Activated CD4-positive, alpha-beta memory T cell treated with anti-CD3 and anti-CD28 coated beads for 36 hours (primary cell): Measurements from ENCODE around the gene ACCSL. TPM values are rescaled to one million over a fixed set of nuclear protein-coding genes. Genes with fewer than 3 reads are reported as not detected.
A peak's percentile ranks its signal among the peaks of the same experiment; 100 is the strongest.

Experiments
- CTCF ChIA-PET: fragments of 350-600 bp; sonication (Branson Sonifier 250); formaldehyde crosslinking; loops from one replicate; lab custom pipeline; 2021; ENCODE audit warnings: antibody characterized with exemption, inconsistent platforms; lab: Charles Lee
- POLR2A ChIA-PET: fragments of 350-600 bp; sonication (Branson Sonifier 250); formaldehyde crosslinking; loops from one replicate; lab custom pipeline; 2021; ENCODE audit warnings: antibody characterized with exemption; lab: Charles Lee
- DNase-seq: peaks from one replicate; pipeline ENCODE4 v3.0.0-alpha.2; 2020
- H3K27ac Mint-ChIP-seq: one replicate; pipeline ENCODE4 v1.8.0; 2021; ENCODE audit warnings: mixed read lengths
- H3K27me3 Mint-ChIP-seq: one replicate; pipeline ENCODE4 v1.8.0; 2021; ENCODE audit warnings: mixed read lengths
- H3K36me3 Mint-ChIP-seq: one replicate; pipeline ENCODE4 v1.8.0; 2021; ENCODE audit warnings: mixed read lengths
- H3K4me1 Mint-ChIP-seq: one replicate; pipeline ENCODE4 v1.8.0; 2021; ENCODE audit warnings: low read depth, mixed read lengths
- H3K4me3 Mint-ChIP-seq: one replicate; pipeline ENCODE4 v1.8.0; 2021; ENCODE audit warnings: mild to moderate bottlenecking, mixed read lengths
- H3K9me3 Mint-ChIP-seq: one replicate; pipeline ENCODE4 v1.8.0; 2021; ENCODE audit warnings: mixed read lengths
- intact Hi-C: fragments of 100-400 bp; cut with micrococcal nuclease; formaldehyde crosslinking; loops from one replicate; pipeline ENCODE4 v1.15.1; 2023
- total RNA-seq, 2 experiments: library from RNA; stranded (reverse); gene quantifications; one replicate each; pipeline ENCODE4 v1.2.3, GENCODE V29; 2021

ACCSL gene
- total RNA-seq, 2 experiments from 2014 or later: not detected

DNA sequence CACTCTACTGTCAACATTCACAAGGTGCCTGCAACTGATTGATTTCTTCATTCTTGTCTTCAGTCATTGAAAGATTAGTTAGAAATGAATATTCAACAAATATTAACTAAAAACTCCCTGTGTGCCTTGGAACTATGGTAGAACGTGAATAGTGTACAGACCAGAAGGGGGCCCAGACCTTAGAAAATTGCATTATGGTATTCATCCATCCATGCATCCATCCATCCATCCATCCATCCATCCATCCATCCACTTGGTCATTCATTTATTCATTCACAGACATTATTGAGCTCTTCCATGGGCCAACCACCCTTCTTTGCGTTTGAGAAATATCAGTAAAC, 10.2 kb upstream of the ACCSL start:
- Mint-ChIP-seq H3K4me3 (no peak overlapping the region), H3K9me3 (peaks cover 13% of the 10 kb centered on the region), H3K27me3 (no peaks in the 10 kb centered on the region), H3K27ac (no peak overlapping the region), H3K36me3 (no peaks in the 10 kb centered on the region), H3K4me1 (no peaks in the 10 kb centered on the region)
- ChIA-PET CTCF (interaction anchor here (0.6 to 1.7 kb wide), 3 partner anchors 10 to 156 kb away, joined by 3 to 8 read pairs (median 3); no protein-coding TSS in a partner anchor), POLR2A (no interaction called here)
- DNase-seq: no peak
- intact Hi-C loops: loop anchor here (1.0 kb wide), 2 partner anchors 93 to 147 kb away; no protein-coding TSS in a partner anchor

DNA sequence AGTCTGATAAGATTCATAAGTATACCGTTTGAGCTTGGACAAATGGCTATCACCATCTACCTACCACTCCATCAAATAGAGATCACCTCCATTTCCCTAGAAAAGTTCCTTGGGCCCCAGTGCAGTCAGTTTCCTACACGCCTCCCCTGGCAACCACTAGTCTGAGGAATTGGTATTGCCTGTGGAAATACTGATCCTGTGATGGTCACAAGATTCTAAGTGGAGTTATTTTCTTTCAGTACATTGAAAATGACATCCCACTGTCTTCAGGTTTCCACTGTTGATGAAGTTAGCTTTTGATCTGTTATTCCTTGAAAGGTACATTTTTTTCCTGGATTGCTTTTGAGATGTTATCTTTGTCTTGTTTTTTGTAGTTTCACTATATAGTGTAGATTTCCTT, 4.6 kb upstream of the ACCSL start:
- Mint-ChIP-seq H3K27ac (no peak overlapping the region), H3K4me1 (no peaks in the 10 kb centered on the region), H3K36me3 (no peaks in the 10 kb centered on the region), H3K9me3 (peaks cover 13% of the 10 kb centered on the region), H3K27me3 (peaks cover 4% of the 10 kb centered on the region), H3K4me3 (no peak overlapping the region)
- intact Hi-C loops: no loop called here
- CTCF ChIA-PET: interaction anchor here (1.2 kb wide), 1 partner anchor 25 kb away, joined by 3 read pairs; no protein-coding TSS in a partner anchor
- DNase-seq: no peak
- POLR2A ChIA-PET: no interaction called here

DNA sequence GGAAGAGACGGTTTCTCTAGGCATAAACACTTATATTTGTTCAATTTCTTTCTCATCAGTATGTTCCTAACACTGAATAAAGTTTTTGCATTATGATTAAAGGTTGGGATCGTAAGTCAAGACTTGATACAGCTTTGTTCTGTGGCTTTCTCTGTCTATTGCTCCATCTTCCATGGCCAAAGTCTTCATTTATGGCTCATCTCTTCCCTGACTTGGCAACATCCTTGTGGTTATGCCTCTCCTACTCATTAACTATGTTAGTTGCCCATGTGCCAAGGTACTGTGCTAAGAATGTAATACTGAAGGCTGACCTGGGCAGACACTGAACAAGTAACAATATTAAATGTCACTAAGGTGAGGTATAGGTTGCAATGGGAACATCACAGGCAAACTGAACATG, 1.6 kb upstream of the ACCSL start:
- H3K27me3 Mint-ChIP-seq: peaks cover 6% of the 10 kb centered on the region
- H3K36me3 Mint-ChIP-seq: no peaks in the 10 kb centered on the region
- ChIA-PET POLR2A (no interaction called here), CTCF (no interaction called here)
- intact Hi-C loops: no loop called here
- H3K4me1 Mint-ChIP-seq: no peaks in the 10 kb centered on the region
- H3K27ac Mint-ChIP-seq: no peak overlapping the region
- no peak for DNase-seq
- H3K9me3 Mint-ChIP-seq: peaks cover 4% of the 10 kb centered on the region
- H3K4me3 Mint-ChIP-seq: no peak overlapping the region

- H3K27ac Mint-ChIP-seq: no peak overlapping the region
- ChIA-PET CTCF (no interaction called here), POLR2A (no interaction called here)
- DNase-seq: no peak
- no peak overlapping the region for H3K4me3 Mint-ChIP-seq
- no peaks in the 10 kb centered on the region for H3K4me1 Mint-ChIP-seq
- intact Hi-C loops: no loop called here
- no peaks in the 10 kb centered on the region for H3K9me3 Mint-ChIP-seq
- peaks cover 6% of the 10 kb centered on the region for H3K27me3 Mint-ChIP-seq
- H3K36me3 Mint-ChIP-seq: no peaks in the 10 kb centered on the region
Observed at GRCh38 chr11:44047298-44047697, 483 bp upstream of the ACCSL start.

DNA sequence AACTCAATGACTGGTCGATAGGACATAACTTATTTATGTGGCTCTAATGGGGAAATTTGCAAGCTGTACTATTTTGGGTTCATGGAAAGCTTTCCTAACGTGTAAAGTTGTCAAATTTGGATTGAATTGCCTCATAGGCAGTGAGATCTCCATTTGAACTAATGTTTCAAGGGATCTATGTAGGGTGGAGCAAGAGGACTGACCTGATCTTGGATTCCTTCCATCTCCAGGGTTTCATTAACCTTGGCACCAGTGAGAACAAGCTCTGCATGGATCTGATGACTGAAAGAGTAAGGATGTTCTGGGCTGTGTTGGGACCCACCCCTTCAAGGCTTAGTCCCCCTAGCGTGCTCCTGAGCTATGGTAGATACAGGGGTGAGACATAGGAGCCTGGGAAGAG, 2.1 kb downstream of the ACCSL start:
- Mint-ChIP-seq H3K36me3 (no peaks in the 10 kb centered on the region), H3K9me3 (no peaks in the 10 kb centered on the region), H3K27me3 (peaks cover 6% of the 10 kb centered on the region), H3K27ac (no peak overlapping the region), H3K4me1 (no peaks in the 10 kb centered on the region), H3K4me3 (no peak overlapping the region)
- intact Hi-C loops: no loop called here
- DNase-seq: no peak
- ChIA-PET CTCF (no interaction called here), POLR2A (no interaction called here)

DNA sequence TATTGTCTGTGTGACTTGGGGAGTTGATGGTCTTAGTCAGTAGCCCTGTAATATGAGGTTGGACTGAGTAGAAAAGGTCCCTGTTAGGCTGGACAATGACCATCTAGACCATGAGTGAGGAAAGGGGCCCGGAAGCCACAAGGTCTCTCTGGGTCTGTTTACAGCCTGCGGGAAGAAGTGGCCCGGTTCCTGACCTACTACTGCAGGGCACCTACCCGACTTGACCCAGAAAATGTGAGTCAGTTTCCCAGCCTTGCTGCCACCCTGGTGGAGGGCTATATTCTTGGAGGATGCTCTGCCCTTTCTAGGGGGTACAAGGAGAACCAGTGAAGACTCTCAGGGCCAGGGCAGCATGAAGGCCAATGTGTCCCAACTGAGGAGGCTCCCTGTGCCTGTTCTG, 3.4 kb downstream of the ACCSL start:
- Mint-ChIP-seq H3K36me3 (no peaks in the 10 kb centered on the region), H3K4me3 (no peak overlapping the region), H3K9me3 (no peaks in the 10 kb centered on the region), H3K4me1 (no peaks in the 10 kb centered on the region), H3K27ac (no peak overlapping the region), H3K27me3 (peaks cover 6% of the 10 kb centered on the region)
- intact Hi-C loops: no loop called here
- DNase-seq: no peak
- ChIA-PET POLR2A (no interaction called here), CTCF (no interaction called here)

- CTCF ChIA-PET: interaction anchor here (1.6 kb wide), 1 partner anchor 168 kb away, joined by 4 read pairs; no protein-coding TSS in a partner anchor
- intact Hi-C loops: no loop called here
Observed at GRCh38 chr11:44057340-44057739, 9.6 kb downstream of the ACCSL start.

DNA sequence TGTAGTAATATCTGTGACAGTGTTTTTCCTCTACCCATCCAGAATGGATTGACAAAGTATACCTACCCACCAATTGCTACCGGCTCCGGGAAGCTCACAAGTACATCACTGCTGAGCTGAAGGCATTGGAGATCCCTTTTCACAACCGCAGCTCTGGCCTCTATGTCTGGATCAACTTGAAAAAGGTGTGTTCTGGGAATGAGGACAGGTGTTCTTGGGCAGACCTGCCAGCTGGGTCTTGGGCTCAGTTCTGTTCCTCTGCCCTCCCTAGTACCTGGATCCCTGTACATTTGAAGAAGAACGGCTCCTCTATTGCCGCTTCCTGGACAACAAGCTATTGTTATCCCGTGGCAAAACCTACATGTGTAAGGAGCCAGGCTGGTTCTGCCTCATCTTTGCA, 10.5 kb downstream of the ACCSL start:
- no peak overlapping the region for H3K27ac Mint-ChIP-seq
- POLR2A ChIA-PET: no interaction called here
- CTCF ChIA-PET: interaction anchor here (1.6 kb wide), 1 partner anchor 168 kb away, joined by 4 read pairs; no protein-coding TSS in a partner anchor
- intact Hi-C loops: no loop called here
- no peaks in the 10 kb centered on the region for H3K4me1 Mint-ChIP-seq
- no peak for DNase-seq
- H3K9me3 Mint-ChIP-seq: no peaks in the 10 kb centered on the region
- H3K27me3 Mint-ChIP-seq: no peaks in the 10 kb centered on the region
- H3K36me3 Mint-ChIP-seq: no peaks in the 10 kb centered on the region
- H3K4me3 Mint-ChIP-seq: no peak overlapping the region

More at GRCh38 chr11:44057340-44057739, 9.6 kb downstream of the ACCSL start:
- POLR2A ChIA-PET: no interaction called here
- Mint-ChIP-seq H3K36me3 (no peaks in the 10 kb centered on the region), H3K27me3 (no peaks in the 10 kb centered on the region), H3K9me3 (no peaks in the 10 kb centered on the region), H3K4me1 (no peaks in the 10 kb centered on the region), H3K4me3 (no peak overlapping the region), H3K27ac (no peak overlapping the region)
- no peak for DNase-seq

GRCh38 chr11:44065161-44065661, 17.4 kb downstream of the ACCSL start:
- Mint-ChIP-seq H3K9me3 (no peaks in the 10 kb centered on the region), H3K4me3 (peak overlapping the region; percentile 79), H3K4me1 (peaks cover 24% of the 10 kb centered on the region), H3K27ac (peak overlapping the region; percentile 86), H3K36me3 (no peaks in the 10 kb centered on the region), H3K27me3 (no peaks in the 10 kb centered on the region)
- intact Hi-C loops: loop anchor here (5.0 to 10.0 kb wide), 4 partner anchors 47 to 420 kb away; partner anchors contain the start of gene C11orf96
- ChIA-PET POLR2A (interaction anchor here (0.6 kb wide), 1 partner anchor 144 kb away, joined by 4 read pairs; no protein-coding TSS in a partner anchor), CTCF (interaction anchor here (0.7 to 2.0 kb wide), 3 partner anchors 9 to 283 kb away, joined by 3 to 21 read pairs (median 3); partner anchors contain the start of gene EXT2)
- DNase-seq: no peak

GRCh38 chr11:44065841-44066731, 18.3 kb downstream of the ACCSL start, which contains the start of gene ACCS:
Gene ACCS, plus strand, starts transcription at chr11:44066270. Its CDS starts 1,358 bp downstream, at chr11:44067628.
- ChIA-PET POLR2A (interaction anchor here (0.6 to 1.5 kb wide), 2 partner anchors 21 to 29 kb away, joined by 3 read pairs; partner anchors contain the start of gene EXT2), CTCF (interaction anchor here (0.6 to 2.0 kb wide), 6 partner anchors 8 to 176 kb away, joined by 3 to 21 read pairs (median 4); partner anchors contain the start of gene EXT2)
- H3K4me3 Mint-ChIP-seq: peak within 1 kb of the TSS; percentile 79
- peaks cover 24% of the 10 kb centered on the region for H3K4me1 Mint-ChIP-seq
- H3K9me3 Mint-ChIP-seq: no peaks in the 10 kb centered on the region
- H3K27ac Mint-ChIP-seq: peak within 1 kb of the TSS; percentile 86
- no peaks in the 10 kb centered on the region for H3K36me3 Mint-ChIP-seq
- peak; percentile 93 for DNase-seq
- intact Hi-C loops: loop anchor here (1.0 to 10.0 kb wide), 5 partner anchors 46 to 421 kb away; partner anchors contain the start of genes C11orf96 and HSD17B12
- H3K27me3 Mint-ChIP-seq: no peaks in the 10 kb centered on the region

- H3K9me3 Mint-ChIP-seq: no peaks in the 10 kb centered on the region
- no peaks in the 10 kb centered on the region for H3K27me3 Mint-ChIP-seq
- peak; percentile 10 for DNase-seq
- peaks cover 24% of the 10 kb centered on the region for H3K4me1 Mint-ChIP-seq
- peak overlapping the region; percentile 86 for H3K27ac Mint-ChIP-seq
- ChIA-PET CTCF (interaction anchor here (0.6 to 2.0 kb wide), 6 partner anchors 7 to 177 kb away, joined by 3 to 21 read pairs (median 4); partner anchors contain the start of gene EXT2), POLR2A (interaction anchor here (0.6 to 1.5 kb wide), 2 partner anchors 20 to 29 kb away, joined by 3 read pairs; partner anchors contain the start of gene EXT2)
- peak overlapping the region; percentile 79 for H3K4me3 Mint-ChIP-seq
- intact Hi-C loops: loop anchor here (1.0 to 10.0 kb wide), 5 partner anchors 46 to 422 kb away; partner anchors contain the start of genes C11orf96 and HSD17B12
- peaks cover 3% of the 10 kb centered on the region for H3K36me3 Mint-ChIP-seq
Observed at GRCh38 chr11:44066732-44067141, 19.0 kb downstream of the ACCSL start.
